Neural progenitor cell (in vitro differentiated cells): ENCODE results near the gene VTI1A. TPM values are rescaled to one million over a fixed set of nuclear protein-coding genes. Genes with fewer than 3 reads are reported as not detected.
A peak's percentile ranks its signal among the peaks of the same experiment; 100 is the strongest.

Experiments used
- DNase-seq: peaks from one replicate; pipeline ENCODE4 v3.0.0-alpha.2; 2016; ENCODE audit warnings: low spot score
- H2AFZ ChIP-seq: fragments of 200-600 bp; sonication (generic); replicated peaks from 2 replicates; pipeline ENCODE4 v1.6.1; 2016; ENCODE audit warnings: antibody characterized with exemption
- H3F3A ChIP-seq: fragments of 200-600 bp; sonication (generic); 2 replicates; pipeline ENCODE4 v1.6.1; 2016; ENCODE audit warnings: antibody characterized with exemption, low read depth
- H3K27ac ChIP-seq: fragments of 200-600 bp; sonication (generic); 2 replicates; pipeline ENCODE4 v1.5.1; 2016; ENCODE audit warnings: mild to moderate bottlenecking
- H3K27me3 ChIP-seq: fragments of 200-600 bp; sonication (generic); 2 replicates; pipeline ENCODE4 v1.6.1; 2016; ENCODE audit warnings: mild to moderate bottlenecking, moderate library complexity
- H3K36me3 ChIP-seq: fragments of 200-600 bp; sonication (generic); 2 replicates; pipeline ENCODE4 v1.5.1; 2016
- H3K4me1 ChIP-seq: fragments of 200-600 bp; sonication (generic); 2 replicates; pipeline ENCODE4 v1.6.1; 2016; ENCODE audit warnings: mixed run types
- H3K4me2 ChIP-seq: fragments of 200-600 bp; sonication (generic); 2 replicates; pipeline ENCODE4 v1.6.1; 2016
- H3K4me3 ChIP-seq: fragments of 200-600 bp; sonication (generic); 2 replicates; pipeline ENCODE4 v1.5.1; 2016
- H3K79me2 ChIP-seq: fragments of 200-600 bp; sonication (generic); 2 replicates; pipeline ENCODE4 v1.6.1; 2016; ENCODE audit warnings: low read depth
- H3K9ac ChIP-seq: fragments of 200-600 bp; sonication (generic); 2 replicates; pipeline ENCODE4 v1.6.1; 2016
- H3K9me3 ChIP-seq: fragments of 200-600 bp; sonication (generic); 2 replicates; pipeline ENCODE4 v1.5.1; 2016; ENCODE audit warnings: low read depth
- H4K20me1 ChIP-seq: fragments of 200-600 bp; sonication (generic); 2 replicates; pipeline ENCODE4 v1.6.1; 2016; ENCODE audit warnings: low read depth
- H3K27ac Mint-ChIP-seq: 3 replicates; pipeline ENCODE4 v1.8.0; 2021; ENCODE audit warnings: mixed read lengths
- H3K27me3 Mint-ChIP-seq: 2 replicates; pipeline ENCODE4 v1.8.0; 2022; ENCODE audit warnings: low read depth, mild to moderate bottlenecking, inconsistent platforms, moderate library complexity, mixed read lengths; ENCODE audit not compliant: insufficient read depth
- H3K36me3 Mint-ChIP-seq: 3 replicates; pipeline ENCODE4 v1.8.0; 2021; ENCODE audit warnings: mixed read lengths
- H3K4me1 Mint-ChIP-seq: 3 replicates; pipeline ENCODE4 v1.8.0; 2021; ENCODE audit warnings: mixed read lengths
- H3K4me3 Mint-ChIP-seq: 3 replicates; pipeline ENCODE4 v1.8.0; 2021; ENCODE audit warnings: mild to moderate bottlenecking, moderate library complexity, mixed read lengths
- H3K9me3 Mint-ChIP-seq: 3 replicates; pipeline ENCODE4 v1.8.0; 2020; ENCODE audit warnings: mixed read lengths
- EZH2 ChIP-seq: fragments of 200-600 bp; sonication (generic); IDR thresholded peaks from 2 replicates; pipeline ENCODE4 v1.6.1; 2017; ENCODE audit warnings: antibody characterized with exemption, mild to moderate bottlenecking, moderate library complexity
- EZH2phosphoT487 ChIP-seq: fragments of 200-600 bp; sonication (generic); IDR thresholded peaks from 2 replicates; pipeline ENCODE4 v1.6.1; 2017; ENCODE audit warnings: antibody characterized with exemption
- total RNA-seq: library from RNA; depleted of rRNA; stranded (reverse); fragments of >200 nt; gene quantifications from 2 replicates; pipeline ENCODE4 v1.2.3, GENCODE V29; 2015; ENCODE audit warnings: low replicate concordance
- TF ChIP-seq, protein P1 (sequence below): fragments of 200-600 bp; sonication (generic); IDR thresholded peaks from 2 replicates; pipeline ENCODE4 v1.5.1; 2017; ENCODE audit warnings: antibody characterized with exemption, mild to moderate bottlenecking

The VTI1A gene
- total RNA-seq, 1 donor from 2014 or later: 28.8 TPM

DNA sequence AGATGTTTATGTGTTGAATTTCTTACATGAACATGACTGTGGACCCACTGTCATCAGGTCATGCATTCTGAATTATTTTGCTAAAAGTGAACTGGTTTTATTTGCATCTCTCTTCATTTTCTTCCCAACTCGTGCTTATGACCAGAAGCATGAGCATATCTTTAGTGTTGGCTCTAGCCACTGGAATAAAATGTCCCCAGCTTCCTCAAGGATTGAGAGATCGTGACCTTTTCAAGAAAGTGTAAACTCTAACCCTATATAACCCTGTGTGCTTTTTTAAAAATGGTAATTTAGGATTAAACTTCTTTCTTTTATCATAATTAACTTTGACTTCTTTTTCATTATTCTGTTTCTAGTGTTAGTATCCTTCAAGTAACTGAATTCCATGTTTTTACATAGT lies 55.5 kb downstream of the VTI1A start:
- TF ChIP-seq, protein P1, sequence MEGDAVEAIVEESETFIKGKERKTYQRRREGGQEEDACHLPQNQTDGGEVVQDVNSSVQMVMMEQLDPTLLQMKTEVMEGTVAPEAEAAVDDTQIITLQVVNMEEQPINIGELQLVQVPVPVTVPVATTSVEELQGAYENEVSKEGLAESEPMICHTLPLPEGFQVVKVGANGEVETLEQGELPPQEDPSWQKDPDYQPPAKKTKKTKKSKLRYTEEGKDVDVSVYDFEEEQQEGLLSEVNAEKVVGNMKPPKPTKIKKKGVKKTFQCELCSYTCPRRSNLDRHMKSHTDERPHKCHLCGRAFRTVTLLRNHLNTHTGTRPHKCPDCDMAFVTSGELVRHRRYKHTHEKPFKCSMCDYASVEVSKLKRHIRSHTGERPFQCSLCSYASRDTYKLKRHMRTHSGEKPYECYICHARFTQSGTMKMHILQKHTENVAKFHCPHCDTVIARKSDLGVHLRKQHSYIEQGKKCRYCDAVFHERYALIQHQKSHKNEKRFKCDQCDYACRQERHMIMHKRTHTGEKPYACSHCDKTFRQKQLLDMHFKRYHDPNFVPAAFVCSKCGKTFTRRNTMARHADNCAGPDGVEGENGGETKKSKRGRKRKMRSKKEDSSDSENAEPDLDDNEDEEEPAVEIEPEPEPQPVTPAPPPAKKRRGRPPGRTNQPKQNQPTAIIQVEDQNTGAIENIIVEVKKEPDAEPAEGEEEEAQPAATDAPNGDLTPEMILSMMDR: no peak
- DNase-seq: no peak
- peaks cover 3% of the 10 kb centered on the region for H3K79me2 ChIP-seq
- H3K9ac ChIP-seq: no peak overlapping the region
- no peak overlapping the region for H3K27ac ChIP-seq
- peaks cover 12% of the 10 kb centered on the region for H3K4me1 ChIP-seq
- no peaks in the 10 kb centered on the region for H4K20me1 ChIP-seq
- no peaks in the 10 kb centered on the region for H3K9me3 Mint-ChIP-seq
- no peaks in the 10 kb centered on the region for H3K27me3 Mint-ChIP-seq
- no peak overlapping the region for H3K4me2 ChIP-seq
- no peaks in the 10 kb centered on the region for H3F3A ChIP-seq
- no peak overlapping the region for H2AFZ ChIP-seq
- H3K27ac Mint-ChIP-seq: no peak overlapping the region
- no peaks in the 10 kb centered on the region for H3K9me3 ChIP-seq
- H3K36me3 Mint-ChIP-seq: peaks cover 1% of the 10 kb centered on the region
- no peaks in the 10 kb centered on the region for H3K36me3 ChIP-seq
- H3K27me3 ChIP-seq: no peaks in the 10 kb centered on the region
- no peak overlapping the region for H3K4me3 ChIP-seq
- no peaks in the 10 kb centered on the region for H3K4me1 Mint-ChIP-seq
- no peak overlapping the region for H3K4me3 Mint-ChIP-seq

DNA sequence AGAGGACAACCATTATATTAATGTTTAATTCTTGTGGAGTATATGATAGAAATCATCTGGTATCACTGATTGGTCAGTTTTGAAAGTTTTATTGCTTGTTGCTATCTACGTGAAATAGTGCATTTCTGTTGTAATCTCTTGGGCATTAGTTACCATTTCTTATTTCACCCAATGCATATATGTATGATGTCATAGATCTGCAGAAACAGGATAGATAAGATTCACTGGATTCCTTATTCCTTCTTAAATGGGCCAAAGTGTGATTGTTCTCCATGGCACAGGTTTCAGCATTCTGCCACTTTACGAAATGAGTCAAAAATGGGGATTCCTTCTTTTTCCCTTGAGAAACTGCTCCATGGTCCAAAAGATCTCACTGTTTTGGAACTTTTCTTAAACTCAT lies 56.6 kb downstream of the VTI1A start:
- peaks cover 3% of the 10 kb centered on the region for H3K79me2 ChIP-seq
- H3K27ac Mint-ChIP-seq: no peak overlapping the region

GRCh38 chr10:112507046-112507445 lies 60.0 kb downstream of the VTI1A start:
- H3K9me3 Mint-ChIP-seq: no peaks in the 10 kb centered on the region
- Histone ChIP-seq H4K20me1 (no peaks in the 10 kb centered on the region), H3K36me3 (no peaks in the 10 kb centered on the region), H3K4me2 (peak overlapping the region; percentile 42), H3F3A (no peaks in the 10 kb centered on the region), H3K9me3 (no peaks in the 10 kb centered on the region), H3K27me3 (no peaks in the 10 kb centered on the region), H2AFZ (no peak overlapping the region), H3K27ac (no peak overlapping the region), H3K4me3 (no peak overlapping the region), H3K79me2 (peaks cover 3% of the 10 kb centered on the region), H3K4me1 (peaks cover 23% of the 10 kb centered on the region), H3K9ac (no peak overlapping the region)
- H3K4me3 Mint-ChIP-seq: no peak overlapping the region
- TF ChIP-seq EZH2 (no peak), EZH2phosphoT487 (no peak)
- TF ChIP-seq, protein P1: no peak
- no peaks in the 10 kb centered on the region for H3K4me1 Mint-ChIP-seq
- DNase-seq: no peak
- H3K27me3 Mint-ChIP-seq: no peaks in the 10 kb centered on the region
- peaks cover 5% of the 10 kb centered on the region for H3K36me3 Mint-ChIP-seq
- H3K27ac Mint-ChIP-seq: no peak overlapping the region

More for the DNA sequence above, 56.6 kb downstream of the VTI1A start:
- H3K4me1 Mint-ChIP-seq: no peaks in the 10 kb centered on the region
- peaks cover 1% of the 10 kb centered on the region for H3K36me3 Mint-ChIP-seq
- TF ChIP-seq, protein P1: no peak
- TF ChIP-seq EZH2phosphoT487 (no peak), EZH2 (no peak)
- Histone ChIP-seq H3K4me1 (peaks cover 22% of the 10 kb centered on the region), H3K9me3 (no peaks in the 10 kb centered on the region), H4K20me1 (no peaks in the 10 kb centered on the region), H2AFZ (no peak overlapping the region), H3K4me3 (no peak overlapping the region), H3K36me3 (no peaks in the 10 kb centered on the region), H3K9ac (no peak overlapping the region), H3K27ac (no peak overlapping the region), H3F3A (no peaks in the 10 kb centered on the region), H3K27me3 (no peaks in the 10 kb centered on the region), H3K4me2 (no peak overlapping the region)
- DNase-seq: no peak
- H3K9me3 Mint-ChIP-seq: no peaks in the 10 kb centered on the region
- H3K27me3 Mint-ChIP-seq: no peaks in the 10 kb centered on the region
- no peak overlapping the region for H3K4me3 Mint-ChIP-seq

DNA sequence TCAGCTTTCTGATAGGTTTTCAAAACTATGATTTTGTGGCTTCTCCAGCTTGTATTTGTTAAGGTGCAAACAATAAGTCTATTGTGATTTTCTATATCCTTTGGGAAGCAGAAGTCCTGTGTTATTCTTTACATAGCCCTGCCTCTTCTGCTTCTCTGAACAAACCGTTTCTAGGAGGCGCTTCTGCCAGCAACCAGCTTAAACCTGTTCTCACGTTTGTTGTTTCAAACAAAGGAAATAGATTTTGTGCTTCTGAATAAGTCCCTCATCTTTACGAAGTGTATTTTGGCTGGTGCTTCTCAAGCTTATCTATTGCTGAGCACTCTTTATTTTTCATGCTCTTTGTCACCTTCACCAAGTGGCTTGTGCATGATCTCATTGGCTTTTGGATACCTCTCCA lies 61.0 kb downstream of the VTI1A start:
- TF ChIP-seq, protein P1: no peak
- TF ChIP-seq EZH2 (no peak), EZH2phosphoT487 (no peak)
- H3K79me2 ChIP-seq: peaks cover 3% of the 10 kb centered on the region
- H3F3A ChIP-seq: no peaks in the 10 kb centered on the region
- no peak for DNase-seq
- no peak overlapping the region for H3K9ac ChIP-seq
- H3K4me3 Mint-ChIP-seq: no peak overlapping the region
- no peak overlapping the region for H3K4me3 ChIP-seq
- no peak overlapping the region for H3K27ac Mint-ChIP-seq
- no peak overlapping the region for H2AFZ ChIP-seq
- no peaks in the 10 kb centered on the region for H3K36me3 ChIP-seq
- H3K36me3 Mint-ChIP-seq: peaks cover 5% of the 10 kb centered on the region
- H3K27ac ChIP-seq: no peak overlapping the region
- no peaks in the 10 kb centered on the region for H3K9me3 ChIP-seq
- H3K4me1 Mint-ChIP-seq: no peaks in the 10 kb centered on the region
- H3K27me3 Mint-ChIP-seq: no peaks in the 10 kb centered on the region
- H4K20me1 ChIP-seq: no peaks in the 10 kb centered on the region
- peak overlapping the region; percentile 42 for H3K4me2 ChIP-seq
- no peaks in the 10 kb centered on the region for H3K27me3 ChIP-seq
- H3K4me1 ChIP-seq: peaks cover 23% of the 10 kb centered on the region
- H3K9me3 Mint-ChIP-seq: no peaks in the 10 kb centered on the region
